Smooth muscle cell of the coronary artery (primary cell): ENCODE results near the gene ARCN1. TPM values are rescaled to one million over a fixed set of nuclear protein-coding genes. Genes with fewer than 3 reads are reported as not detected.

Experiments
- total RNA-seq: library from RNA; depleted of rRNA; stranded (reverse); fragments of >200 nt; gene quantifications from 2 replicates; pipeline ENCODE4 v1.2.3, GENCODE V29; 2014; ENCODE audit warnings: low replicate concordance

The ARCN1 gene
- total RNA-seq, result 135 and 146 TPM in 2 replicates

DNA sequence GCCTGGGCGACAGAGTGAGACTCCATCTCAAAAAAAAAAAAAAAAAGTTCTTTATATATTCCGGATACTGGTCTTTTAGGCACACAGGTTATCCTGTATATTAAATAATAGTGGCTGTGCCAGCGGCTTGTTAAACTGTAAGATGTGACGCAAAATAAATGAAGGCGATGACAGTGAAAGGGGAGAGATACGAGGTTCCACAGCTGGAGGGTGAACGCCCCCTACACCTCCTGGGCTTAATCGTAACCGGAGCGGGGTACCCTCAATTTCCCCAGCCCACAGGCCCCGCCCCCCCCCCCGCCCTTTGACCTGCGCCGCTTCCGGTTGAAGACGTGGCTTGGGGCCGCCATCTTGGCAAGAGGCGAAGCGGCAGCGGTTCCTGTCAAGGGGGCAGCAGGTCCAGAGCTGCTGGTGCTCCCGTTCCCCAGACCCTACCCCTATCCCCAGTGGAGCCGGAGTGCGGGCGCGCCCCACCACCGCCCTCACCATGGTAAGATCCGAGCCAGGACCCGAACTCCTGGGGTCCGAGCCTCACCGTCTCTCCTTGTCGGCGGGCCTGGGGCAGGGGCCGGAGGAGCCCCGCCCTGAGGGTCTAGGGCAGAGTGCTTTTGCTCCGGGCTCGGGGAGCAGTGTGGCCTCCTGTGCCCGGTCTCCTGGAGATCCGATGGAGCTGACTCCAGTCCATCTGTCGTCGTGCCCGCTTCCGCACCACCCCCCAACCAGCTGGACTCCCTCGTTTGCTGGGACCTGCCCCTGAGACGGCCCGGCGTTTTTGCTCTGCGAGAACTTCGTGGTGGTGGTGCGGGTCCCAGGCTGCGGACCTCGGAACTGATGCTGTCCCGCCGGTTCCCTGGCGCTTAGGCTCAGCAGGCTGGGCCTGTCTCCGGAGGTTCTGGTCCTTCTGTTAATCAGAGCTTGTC, at the start of gene ARCN1:
Gene ARCN1 (plus strand): TSS at position 349 of the 920 bp plus-strand sequence. CDS start 139 bp downstream, at position 488.

DNA sequence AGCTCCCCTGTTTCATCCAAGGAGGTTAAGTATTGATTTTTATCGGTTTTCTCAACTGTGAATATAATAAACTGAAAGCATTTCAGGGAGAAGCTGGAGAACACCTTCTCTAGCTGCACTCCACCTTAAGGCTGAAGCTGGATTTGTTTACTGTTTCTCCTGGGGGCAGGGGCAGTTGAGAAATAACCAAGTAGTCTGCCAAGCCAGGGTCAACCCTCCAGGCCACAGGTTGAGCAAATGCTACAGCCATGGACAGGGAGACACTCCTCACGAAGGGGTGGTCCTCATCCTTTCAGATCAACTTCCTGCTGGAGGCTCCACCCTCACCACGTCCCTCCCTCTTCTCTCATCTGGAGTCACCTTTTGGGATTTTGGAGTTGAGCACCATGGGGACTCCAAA, 45.1 kb upstream of the ARCN1 start, which contains the start of gene TTC36:
Gene TTC36 (plus strand): TSS at position 366 of the 400 bp plus-strand sequence. CDS start 21 bp downstream, at position 387.

DNA sequence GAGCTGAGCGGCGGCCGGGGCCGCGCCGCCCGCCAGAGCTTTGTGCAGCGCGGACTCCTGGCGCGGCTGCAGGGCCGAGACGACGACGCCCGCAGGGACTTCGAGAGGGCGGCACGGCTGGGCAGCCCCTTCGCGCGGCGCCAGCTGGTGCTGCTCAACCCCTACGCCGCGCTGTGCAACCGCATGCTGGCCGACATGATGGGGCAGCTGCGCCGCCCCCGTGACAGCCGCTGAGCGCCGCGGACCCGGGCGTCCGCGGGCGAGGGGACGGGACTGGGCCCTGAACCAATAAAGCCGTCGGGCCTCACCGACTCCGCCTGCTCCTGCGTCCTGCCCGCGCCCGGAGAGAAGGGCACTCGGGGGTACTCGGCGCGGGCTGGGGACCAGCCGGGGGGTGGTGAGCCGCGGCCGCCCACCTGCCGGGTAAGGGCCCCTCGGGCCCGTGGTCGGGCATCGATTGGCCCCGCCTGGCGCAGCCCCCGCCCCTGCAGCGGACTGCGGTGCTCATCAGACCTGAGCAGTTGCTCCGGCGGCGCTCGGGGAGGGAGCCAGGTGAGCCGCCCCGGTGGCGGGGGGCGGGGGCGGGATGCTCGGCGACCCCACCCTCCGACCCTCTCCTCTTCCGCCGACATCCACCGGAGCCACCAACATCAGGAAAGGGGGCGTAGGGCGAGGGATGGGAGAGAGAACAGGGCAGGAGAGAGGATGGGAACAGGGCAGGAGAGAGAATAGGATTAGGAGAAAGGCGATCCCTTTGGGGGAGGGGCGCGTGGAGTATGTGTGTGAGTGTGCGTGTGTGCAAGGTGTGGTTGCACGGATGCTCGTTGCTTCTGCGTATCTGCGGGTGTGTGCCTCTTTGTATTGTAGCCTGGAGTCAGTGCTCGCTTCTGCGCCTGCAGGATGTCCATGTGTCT, 41.3 kb upstream of the ARCN1 start, which contains the start of gene TMEM25:
Gene TMEM25 (plus strand): TSS at position 510 of the 914 bp plus-strand sequence. CDS start 610 bp downstream, outside the sequence.

DNA sequence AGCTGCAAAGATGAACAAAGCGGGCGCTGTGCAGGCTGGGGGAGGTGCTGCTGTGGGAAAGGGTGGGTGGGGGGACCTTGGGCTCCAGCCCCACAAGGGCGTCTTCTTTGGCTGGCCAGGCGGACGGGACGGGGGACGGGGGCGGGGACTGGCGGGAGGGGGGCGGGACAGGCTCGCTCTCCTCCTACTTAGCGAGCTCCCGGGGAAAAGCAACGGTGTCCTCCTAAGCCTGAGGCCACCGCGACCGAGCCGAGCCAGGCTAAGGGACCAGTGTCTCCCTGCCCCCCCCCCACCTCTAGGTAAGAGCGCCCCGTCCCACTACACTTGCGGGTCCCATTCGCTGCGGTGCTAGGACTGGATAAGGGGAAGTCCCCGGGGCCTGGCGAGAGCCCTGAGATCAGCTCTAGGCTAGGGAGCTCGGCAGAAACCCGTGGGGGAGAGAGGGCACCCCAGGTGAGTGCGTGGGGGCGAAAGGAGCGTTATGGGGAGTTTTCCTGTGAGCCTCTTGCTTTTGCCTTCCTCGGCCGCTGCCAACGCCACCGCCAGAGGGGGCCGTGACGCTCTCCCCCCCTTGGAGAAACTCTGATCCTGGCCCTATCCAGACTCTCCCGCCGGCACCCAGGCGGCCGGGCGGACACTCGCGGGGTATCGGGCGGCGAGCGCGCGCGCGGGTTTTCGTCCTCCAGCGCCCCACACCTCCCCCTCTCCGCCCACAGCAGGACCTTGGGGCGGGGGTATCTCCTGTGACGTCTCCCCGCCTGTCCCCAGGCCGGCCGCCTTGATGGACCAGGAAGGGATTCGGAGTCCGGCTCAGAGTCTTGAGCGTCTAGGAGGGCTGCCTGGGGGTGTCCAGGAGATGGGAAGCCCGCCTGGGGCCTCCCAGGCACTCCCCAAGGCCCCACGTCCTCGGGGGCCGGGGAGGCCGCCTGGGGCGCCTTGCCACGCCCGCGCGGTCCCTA, 35.5 kb downstream of the ARCN1 start, which contains the start of gene PHLDB1:
Gene PHLDB1 (plus strand): TSS at position 215 of the 959 bp plus-strand sequence. CDS start 6,222 bp downstream, outside the sequence.

Other genes starting within 250 kb of the ARCN1 start
- gene CD3D, start 229.7 kb upstream of the ARCN1 start, total RNA-seq, result not detected in 2 replicates
- not detected in 2 replicates for gene CD3G, start 228.1 kb upstream of the ARCN1 start, total RNA-seq
- gene UBE4A, start 212.8 kb upstream of the ARCN1 start, total RNA-seq, result 13.3 and 26.5 TPM in 2 replicates
- 126 and 165 TPM in 2 replicates for gene ATP5MG, start 170.8 kb upstream of the ARCN1 start, total RNA-seq
- 12.3 and 14.9 TPM in 2 replicates for gene KMT2A, start 135.9 kb upstream of the ARCN1 start, total RNA-seq
- gene TTC36, start 44.9 kb upstream of the ARCN1 start, total RNA-seq, result 0.83 TPM in 1 of 2 replicates, not detected in the other
- 6.7 and 15.2 TPM in 2 replicates for gene TMEM25, start 41.2 kb upstream of the ARCN1 start, total RNA-seq
- gene IFT46, start 6.5 kb upstream of the ARCN1 start, total RNA-seq, result 21.2 and 21.6 TPM in 2 replicates
- 41.5 and 114 TPM in 2 replicates for gene PHLDB1, start 35.2 kb downstream of the ARCN1 start, total RNA-seq
- 0.08 and 0.12 TPM in 2 replicates for gene TREH, start 107.2 kb downstream of the ARCN1 start, total RNA-seq
- gene DDX6, start 218.8 kb downstream of the ARCN1 start, total RNA-seq, result 84.0 and 90.9 TPM in 2 replicates